Stimulated activated CD4-positive, alpha-beta T cell treated with anti-CD3 and anti-CD28 coated beads, Interleukin-1b, Interleukin-23, amount 100 ng/mL, for 1 hour (primary cell): ENCODE data around the gene ARRDC4.

ENCODE experiments used
- DNase-seq, 2 donors: peaks; one replicate each; pipeline ENCODE4 v3.0.0-alpha.2; 2020; ENCODE audit warnings: low read depth in 2 of 2

Gene ARRDC4

DNA sequence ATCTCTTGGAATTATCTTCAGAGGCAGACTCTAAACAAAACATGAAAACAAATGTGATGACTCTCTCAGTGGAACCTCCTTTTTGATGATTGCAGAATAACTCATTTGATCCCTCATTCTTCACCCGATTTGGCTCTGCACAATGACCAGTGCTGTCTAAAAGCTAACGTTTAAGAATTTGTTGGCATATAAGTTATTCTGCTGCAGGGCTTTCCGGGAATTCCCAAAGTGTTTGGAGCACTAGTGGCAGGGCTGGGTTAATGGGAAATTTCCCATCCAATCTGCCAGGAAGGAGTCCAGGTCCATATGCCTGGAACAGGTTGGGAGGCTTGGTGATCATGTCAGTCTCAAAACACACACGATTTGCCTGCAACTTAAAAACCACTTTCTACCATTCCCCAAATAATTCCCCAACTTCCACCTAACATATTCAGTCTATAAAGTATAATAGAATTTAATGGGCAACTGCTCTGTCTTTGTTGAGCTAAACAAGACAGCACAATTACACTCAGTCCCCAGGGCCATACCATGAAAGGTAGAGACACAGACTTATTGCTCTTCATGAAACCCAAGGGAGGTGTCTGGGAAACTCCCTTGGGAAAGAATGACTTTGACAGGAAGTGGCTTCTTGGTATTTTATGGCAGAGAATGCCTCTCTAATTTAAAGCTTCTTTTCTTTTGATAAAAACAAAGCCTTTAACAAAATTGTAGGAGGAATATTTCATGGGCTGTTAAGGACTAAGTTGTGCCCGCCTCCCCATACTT lies 38.0 kb downstream of the ARRDC4 start:
- no peak for DNase-seq

DNA sequence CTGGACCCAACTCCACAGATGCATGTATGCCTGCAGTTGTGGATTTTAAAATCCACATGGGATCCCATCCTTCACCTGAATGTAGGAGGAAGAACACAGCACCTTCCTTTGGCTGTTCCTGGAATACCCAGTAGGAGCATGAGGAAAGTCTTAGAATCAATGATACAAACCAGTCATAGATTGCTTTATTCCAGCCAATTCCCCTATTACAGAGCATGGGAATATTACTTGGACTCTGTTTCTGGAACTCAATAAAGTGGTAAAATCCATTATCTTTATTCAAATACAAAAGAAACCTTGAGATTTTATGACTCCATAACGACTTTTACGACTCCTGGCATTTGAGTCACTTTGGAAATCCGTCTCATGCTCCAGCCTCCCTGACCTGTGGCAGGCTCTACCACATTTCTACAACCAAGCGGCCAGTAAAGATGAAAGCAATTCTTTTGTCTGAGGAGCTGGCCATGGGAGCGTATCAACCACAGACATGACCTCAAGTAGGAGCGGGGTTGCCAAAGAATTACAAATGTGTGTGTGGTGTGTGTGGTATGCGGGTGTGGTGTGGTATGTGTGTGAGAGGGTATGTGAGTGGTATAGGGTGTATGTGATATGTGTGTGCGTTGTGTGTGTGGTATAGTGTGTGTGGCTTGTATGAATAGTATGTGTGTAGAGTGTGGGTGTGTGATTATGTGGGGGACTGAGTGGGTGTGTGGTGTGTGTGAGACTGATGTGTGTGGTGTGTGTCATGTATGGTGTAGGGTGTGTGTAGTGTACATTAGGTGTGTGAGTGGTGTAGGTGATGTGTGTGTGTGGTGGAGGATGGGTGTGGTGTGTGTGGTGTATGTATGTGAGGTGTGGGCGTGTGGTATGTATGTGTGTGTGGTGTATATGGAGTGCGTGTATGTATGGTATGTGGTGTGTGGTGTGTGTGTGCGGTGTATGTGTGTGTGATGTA lies 40.0 kb downstream of the ARRDC4 start:
- DNase-seq = no peak

DNA sequence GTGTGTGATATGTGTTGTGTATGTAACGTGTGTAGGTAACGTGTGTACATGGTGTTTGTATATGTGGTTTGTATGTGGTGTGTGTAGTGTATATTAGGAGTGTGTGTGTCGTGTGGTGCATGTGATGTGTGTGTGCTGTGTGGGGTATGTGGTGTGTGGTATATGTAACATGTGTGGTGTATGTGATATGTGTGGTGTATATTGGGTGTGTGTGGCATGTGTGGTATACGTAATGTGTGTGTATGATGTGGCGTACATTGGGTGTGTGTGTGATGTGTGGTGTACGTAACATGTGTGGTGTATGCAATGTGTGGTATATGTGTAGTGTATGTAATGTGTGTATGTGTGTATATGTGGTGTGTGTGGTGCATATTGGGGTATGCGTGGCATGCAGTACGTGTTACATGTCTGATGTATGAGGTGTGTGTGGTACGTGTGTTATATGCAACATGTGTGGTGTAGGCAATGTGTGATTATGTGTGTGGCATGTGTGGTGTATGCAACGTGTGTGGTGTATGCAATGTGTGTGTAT lies 41.2 kb downstream of the ARRDC4 start:
- DNase-seq = no peak

DNA sequence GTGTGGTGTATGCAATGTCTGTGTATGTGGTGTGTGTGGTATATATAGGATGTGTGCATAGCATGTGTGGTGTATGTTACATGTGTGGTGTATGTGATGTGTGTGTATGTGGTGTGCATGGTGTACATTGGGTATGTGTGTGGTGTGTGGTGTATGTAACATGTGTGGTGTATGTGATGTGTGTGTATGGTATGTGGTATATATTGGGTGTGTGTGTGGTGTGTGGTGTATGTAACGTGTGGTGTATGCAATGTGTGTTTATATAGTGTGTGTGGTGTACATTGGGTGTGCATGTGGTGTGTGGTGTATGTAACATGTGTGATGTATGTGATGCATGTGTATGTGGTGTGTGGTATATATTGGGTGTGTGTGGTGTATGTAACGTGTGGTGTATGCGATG lies 41.9 kb downstream of the ARRDC4 start:
- no peak for DNase-seq

DNA sequence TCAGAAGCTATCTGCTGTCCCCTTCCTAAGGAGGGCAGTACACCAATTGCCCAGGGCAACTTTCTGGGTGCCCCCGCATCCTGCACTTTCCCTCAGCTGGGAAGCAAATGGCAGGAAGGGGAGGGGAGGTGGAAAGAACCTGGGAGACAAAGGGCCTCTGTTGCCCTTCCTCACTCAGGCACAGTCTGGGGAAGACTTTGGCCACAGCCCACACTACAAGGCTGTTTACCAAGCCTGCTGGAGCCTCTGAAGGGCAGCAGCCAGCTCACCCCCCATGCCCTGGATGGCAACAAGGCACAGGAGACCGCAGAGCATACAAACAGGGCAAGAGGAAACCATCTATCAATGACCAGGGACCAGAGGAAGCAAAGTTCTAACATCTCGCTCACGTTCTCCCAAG lies 42.4 kb downstream of the ARRDC4 start:
- DNase-seq = no peak

DNA sequence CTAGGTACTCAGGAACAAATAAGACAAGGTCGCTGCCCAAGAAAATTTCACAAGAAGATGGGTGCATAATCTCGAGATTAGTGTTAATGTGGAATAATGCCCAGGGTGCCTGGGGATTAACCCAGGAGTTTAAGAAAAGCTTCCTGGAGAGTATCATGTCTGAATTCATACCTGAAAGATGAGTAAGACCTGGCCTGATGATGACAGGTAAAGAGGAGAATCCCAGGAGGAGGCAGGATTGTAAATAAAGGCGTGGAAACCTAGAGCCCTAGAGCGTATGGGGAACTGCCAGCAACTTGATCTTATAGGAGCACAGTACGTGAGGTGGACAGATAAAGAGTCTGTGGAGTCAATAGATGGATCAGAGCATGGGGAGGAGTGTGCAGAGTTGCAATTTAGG lies 43.0 kb downstream of the ARRDC4 start:
- DNase-seq = no peak

DNA sequence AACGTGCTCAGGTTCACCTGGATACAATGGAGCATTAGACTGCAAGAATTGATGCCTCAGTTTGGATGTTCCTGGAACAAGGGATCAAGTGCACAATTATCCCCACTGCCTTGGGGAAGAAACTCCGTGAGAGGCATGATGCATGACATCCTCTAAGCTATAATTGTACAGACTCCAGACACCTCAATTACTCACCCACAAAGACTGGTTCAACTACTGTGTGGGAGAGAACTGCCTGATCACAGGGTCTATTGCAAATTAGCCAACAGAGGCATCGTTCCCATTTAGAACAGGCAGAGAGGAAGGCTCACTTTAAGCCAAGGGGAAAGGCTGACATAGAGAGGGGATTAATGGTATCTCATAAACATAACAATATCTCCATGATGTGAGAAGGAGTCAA lies 43.5 kb downstream of the ARRDC4 start:
- DNase-seq = no peak

DNA sequence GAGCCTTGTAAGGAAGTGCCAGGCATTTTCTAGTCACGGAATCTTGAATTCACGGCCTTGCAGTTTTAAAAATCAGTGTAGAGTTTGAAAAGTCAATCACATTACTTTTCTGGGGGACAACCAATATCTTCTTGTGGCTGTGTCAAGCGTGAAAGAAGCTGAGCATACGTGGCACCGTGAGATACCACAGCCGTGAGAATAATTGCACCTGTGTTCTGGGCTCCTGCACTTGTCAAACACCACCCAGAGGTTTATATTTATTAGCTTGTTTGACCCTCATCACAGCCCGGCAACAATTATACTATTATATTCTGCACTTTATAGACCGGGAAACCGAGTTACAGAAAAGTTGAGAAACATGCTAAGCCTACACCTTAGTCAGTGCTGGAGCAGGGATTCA lies 45.2 kb downstream of the ARRDC4 start:
- DNase-seq = no peak

DNA sequence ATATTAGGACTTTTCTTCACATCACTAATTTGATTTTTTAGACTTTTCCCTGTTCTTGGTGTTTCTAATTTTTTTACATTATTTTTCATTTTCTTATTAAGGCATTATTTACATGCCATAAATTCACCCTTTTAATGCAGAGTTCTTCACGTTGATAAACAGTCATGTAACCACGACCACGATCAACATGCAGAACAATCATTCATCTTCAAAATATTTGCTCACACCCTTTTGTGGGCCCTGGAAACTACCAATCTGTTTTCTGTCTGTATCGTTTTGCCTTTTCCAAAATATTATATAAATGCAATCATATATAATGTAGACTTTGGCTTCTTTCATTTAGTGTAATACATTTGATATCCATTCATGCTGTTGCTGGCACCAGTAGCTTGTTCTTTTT lies 48.7 kb downstream of the ARRDC4 start:
- DNase-seq = no peak

DNA sequence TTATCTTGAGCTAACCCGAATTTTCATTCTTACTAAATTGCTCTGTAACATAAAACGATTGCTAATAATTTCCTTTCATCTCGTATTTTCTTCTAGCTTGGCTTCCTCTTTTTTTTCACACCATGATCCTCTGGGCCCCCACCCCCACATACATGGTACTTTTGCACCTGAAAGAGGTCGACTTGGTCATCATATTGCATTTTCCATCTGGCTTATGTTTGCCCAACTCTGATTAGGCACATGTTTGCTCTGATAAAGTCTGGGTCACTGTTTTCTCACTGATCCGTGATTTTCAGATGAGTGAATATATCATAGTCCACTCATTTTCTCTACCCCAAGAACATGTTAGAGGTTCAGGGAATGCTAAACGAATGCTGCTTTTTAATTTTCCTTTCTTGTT lies 49.5 kb downstream of the ARRDC4 start:
- no peak for DNase-seq

DNA sequence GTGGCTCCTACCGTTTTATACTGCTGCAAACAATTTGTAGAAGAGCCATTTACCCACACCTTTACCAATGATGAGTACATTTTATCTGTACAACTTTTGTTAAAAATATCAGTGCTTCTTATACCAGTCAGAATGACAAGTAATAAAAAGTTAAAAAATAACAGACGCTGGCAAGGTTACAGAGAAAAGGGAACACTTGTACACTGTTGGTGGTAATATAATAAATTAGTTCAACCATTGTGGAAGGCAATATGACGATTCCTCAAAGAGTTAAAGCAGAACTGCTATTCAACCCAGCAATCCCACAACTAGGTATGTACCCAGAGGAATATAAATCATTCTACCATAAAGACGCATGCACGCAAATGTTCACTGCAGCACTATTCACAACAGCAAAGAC lies 51.9 kb downstream of the ARRDC4 start:
- no peak for DNase-seq

DNA sequence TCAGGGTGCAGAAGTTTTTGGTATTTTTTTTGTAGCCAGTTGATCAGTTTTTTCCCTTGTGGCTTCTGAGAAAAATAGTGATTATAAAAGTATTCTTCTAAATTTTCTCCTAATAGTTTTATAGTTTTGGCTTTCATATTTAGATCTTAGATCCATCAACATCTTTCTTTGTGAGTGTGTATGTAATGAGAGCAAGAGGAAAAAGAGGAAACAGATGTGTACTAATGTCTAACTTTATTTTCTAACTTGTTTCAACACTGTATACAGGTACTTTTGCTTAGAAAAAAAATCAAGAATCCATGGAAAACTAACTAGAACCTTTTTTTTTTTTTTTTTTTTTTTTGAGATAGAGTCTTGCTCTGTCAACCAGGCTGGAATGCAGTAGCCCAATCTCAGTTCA lies 53.1 kb downstream of the ARRDC4 start:
- DNase-seq = no peak

DNA sequence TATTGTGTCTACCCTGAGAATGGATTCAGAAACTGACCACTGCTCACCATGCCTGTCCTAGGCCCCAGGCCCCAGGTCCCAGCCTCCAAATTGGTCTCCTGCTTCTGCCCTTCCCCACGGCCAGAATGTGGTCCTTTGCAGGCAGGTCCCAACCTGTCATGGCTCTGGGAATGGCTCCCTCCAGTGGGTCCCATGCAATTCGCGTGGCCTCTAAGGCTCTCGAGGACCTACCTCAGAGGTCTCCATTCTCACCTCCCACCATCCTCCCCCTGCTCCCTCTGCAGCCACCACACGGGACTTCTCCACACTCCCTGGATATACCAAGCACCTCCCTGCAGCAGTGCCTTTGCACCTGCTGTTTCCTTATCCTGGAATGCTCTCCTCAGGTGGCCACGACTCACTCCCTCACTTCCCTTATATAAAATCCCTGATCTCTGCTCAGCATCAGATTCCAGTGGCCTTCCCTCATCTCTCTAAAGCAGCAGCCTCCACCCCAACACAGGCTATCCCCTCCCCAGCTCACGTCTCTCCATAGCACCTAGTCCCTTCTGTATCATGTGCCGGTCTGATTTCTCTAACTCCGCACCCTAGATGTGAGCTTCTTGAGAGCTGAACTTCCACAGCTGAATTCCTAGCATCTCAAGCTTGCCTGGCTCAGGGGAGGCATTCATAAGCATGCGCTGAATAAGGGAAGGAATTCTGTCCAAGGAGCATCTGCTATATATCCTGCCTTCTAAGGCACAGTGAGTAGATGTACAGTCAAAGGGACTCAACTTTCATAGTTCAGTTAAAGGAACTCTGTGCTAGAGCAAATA lies 56.9 kb downstream of the ARRDC4 start:
- no peak for DNase-seq

DNA sequence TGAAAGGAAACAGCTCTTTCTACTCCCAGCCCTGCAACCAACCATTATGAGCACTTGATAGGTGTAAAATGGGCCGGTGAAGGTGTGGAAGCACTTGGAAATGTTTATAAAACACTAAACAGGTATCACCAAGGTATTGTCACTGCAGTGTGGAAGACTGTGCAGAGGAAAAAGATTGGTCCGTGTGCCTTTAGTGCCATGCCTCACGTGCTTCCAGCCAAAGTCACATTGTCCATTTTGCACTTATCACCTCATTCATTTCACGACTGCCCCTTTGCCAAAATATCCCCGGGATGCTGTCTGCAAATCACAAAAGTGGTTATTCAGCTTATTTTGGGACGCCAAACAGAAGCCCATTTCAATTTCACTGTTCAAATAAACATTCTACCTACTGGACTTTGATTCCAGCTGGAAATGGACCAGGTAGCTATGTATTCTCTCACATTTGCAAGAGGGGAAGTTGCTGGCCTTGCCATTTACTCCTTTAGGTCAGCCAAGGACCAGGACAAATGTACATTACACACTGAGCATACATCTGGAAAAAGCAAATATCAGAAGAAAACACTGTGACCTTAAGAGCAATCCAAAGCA lies 58.4 kb downstream of the ARRDC4 start:
- DNase-seq = no peak
